ENCODE results near the gene SMIM35.

The SMIM35 gene

GRCh38 chr11:118002541-118003423 lies 84.0 kb downstream of the SMIM35 start:
- DNase-seq (ENCODE audit: low read depth in 3 of 3) = peak; percentile 63 to 85 (median 71)

- peak in 2 of 3 donors; percentile 53 to 64 for DNase-seq (ENCODE audit: low read depth in 3 of 3)
These were observed 84.7 kb downstream of the SMIM35 start for GRCh38 chr11:118002010-118002540.

GRCh38 chr11:118001494-118001971 lies 85.2 kb downstream of the SMIM35 start:
- no peak for DNase-seq (ENCODE audit: low read depth in 3 of 3)

- no peak for DNase-seq (ENCODE audit: low read depth in 3 of 3)
These were observed 85.9 kb downstream of the SMIM35 start for GRCh38 chr11:118000850-118001228.

DNA sequence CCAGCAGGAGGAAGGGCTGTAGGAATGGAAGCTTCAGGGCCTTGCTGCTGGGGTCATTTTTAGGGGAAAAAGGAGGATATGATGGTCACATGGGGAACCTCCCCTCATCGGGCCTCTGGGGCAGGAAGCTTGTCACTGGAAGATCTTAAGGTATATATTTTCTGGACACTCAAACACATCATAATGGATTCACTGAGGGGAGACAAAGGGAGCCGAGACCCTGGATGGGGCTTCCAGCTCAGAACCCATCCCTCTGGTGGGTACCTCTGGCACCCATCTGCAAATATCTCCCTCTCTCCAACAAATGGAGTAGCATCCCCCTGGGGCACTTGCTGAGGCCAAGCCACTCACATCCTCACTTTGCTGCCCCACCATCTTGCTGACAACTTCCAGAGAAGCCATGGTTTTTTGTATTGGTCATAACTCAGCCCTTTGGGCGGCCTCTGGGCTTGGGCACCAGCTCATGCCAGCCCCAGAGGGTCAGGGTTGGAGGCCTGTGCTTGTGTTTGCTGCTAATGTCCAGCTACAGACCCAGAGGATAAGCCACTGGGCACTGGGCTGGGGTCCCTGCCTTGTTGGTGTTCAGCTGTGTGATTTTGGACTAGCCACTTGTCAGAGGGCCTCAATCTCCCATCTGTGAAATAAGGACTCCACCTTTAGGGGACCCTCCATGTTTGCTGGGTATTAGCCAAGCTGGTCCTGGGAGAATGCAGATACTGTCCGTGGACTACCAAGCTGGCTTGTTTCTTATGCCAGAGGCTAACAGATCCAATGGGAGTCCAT lies 86.5 kb downstream of the SMIM35 start:
- DNase-seq (ENCODE audit: low read depth in 3 of 3) = no peak

DNA sequence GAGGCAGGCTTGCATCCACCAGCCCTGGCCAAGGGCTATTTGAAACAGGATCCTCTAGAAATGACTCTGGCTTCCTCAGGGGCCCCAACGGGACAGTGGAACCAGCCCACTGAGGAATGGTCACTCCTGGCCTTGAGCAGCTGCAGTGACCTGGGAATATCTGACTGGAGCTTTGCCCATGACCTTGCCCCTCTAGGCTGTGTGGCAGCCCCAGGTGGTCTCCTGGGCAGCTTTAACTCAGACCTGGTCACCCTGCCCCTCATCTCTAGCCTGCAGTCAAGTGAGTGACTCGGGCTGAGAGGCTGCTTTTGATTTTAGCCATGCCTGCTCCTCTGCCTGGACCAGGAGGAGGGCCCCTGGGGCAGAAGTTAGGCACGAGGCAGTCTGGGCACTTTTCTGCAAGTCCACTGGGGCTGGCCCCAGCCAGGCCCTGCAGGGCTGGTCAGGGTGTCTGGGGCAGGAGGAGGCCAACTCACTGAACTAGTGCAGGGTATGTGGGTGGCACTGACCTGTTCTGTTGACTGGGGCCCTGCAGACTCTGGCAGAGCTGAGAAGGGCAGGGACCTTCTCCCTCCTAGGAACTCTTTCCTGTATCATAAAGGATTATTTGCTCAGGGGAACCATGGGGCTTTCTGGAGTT lies 87.3 kb downstream of the SMIM35 start:
- no peak for DNase-seq (ENCODE audit: low read depth in 3 of 3)

DNA sequence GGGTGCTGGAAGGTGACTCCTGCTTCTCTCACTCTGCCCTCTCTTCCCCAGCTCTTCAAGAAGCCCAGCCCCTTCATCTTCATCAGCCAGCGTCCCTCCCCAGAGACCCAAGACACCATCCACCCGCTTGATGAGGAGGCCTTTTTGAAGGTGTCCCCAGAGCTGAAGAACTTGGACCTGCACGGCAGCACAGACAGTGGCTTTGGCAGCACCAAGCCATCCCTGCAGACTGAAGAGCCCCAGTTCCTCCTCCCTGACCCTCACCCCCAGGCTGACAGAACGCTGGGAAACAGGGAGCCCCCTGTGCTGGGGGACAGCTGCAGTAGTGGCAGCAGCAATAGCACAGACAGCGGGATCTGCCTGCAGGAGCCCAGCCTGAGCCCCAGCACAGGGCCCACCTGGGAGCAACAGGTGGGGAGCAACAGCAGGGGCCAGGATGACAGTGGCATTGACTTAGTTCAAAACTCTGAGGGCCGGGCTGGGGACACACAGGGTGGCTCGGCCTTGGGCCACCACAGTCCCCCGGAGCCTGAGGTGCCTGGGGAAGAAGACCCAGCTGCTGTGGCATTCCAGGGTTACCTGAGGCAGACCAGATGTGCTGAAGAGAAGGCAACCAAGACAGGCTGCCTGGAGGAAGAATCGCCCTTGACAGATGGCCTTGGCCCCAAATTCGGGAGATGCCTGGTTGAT lies 88.0 kb downstream of the SMIM35 start:
- DNase-seq (ENCODE audit: low read depth in 3 of 3) = no peak

DNA sequence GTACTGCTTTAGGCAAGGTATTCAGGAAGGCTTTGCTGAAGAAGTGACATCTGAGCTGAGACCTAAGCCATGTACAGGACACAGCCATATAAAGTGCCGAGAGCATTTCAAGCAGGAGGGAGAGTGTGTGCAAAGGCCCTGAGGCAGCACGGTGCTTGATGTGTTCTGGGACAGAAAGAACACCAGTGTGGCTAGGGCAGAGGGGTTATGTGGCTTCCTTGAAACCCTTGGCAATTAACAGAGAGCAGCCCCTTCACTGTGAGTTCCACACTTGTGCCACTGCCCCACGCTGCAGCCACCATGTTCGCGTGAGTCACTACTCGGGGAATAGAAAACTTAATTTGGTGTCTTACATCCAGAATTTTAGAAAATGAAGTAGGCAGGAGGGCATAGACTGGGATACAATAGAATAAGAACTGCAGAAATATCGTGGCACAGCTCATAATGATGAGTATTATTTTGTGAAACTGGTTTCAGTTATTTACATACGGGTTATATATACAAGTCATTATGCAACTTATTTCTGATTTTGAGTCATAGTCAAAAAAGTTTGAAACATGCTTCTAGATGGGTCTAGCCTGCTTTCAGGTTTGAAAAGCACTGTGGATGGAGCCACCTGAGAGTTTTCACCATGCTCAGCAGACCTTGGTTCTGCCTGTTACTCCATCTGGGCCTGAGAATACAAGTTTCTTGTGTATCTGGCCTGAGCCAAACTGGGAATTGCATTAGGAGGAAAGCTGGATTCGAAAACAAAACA lies 88.8 kb downstream of the SMIM35 start:
- DNase-seq (ENCODE audit: low read depth in 3 of 3) = no peak

DNA sequence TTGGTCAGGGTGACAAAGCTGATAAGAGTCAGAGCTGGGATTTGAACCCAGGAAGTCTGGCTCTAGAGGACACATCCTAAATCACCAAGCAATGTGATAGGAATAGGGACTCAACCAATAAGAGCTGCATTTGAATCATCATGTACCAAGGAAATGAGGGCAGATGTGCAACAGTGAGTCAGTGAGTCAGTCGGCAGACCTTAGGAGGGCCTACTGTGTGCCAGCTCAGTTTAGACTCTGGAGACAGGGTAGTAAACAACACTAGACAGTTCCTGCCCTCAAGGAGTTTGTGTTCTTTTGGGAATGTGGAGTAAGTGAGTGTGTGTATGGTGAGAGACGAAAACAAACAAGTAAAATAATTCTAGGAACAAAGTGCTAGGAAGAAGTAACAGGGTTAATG lies 89.4 kb downstream of the SMIM35 start:
- DNase-seq (ENCODE audit: low read depth in 3 of 3) = no peak

DNA sequence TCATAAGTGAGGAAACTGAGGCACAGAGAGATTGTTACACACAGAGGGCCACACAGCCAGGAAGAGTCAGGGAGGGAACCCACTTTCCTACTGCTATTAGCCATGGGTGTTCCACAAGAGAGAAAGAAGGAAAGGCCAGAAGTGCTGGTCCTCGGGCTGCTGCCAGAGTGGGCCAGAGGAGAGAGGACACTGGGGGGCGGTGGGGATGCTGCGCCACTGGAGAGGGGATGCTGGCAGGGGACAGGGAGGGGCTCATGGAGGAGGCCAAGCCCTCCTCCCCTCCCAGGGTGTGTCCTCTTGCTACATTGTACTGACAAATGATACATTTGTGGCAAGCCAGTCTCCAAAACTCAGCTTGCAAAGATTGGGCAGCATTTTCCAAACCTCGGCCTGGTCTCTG lies 90.7 kb downstream of the SMIM35 start:
- DNase-seq (ENCODE audit: low read depth in 3 of 3) = no peak

GRCh38 chr11:117995472-117995871 lies 91.3 kb downstream of the SMIM35 start:
- no peak for DNase-seq (ENCODE audit: low read depth in 3 of 3)

- no peak for DNase-seq (ENCODE audit: low read depth in 3 of 3)
These were observed 92.6 kb downstream of the SMIM35 start for GRCh38 chr11:117993988-117994745.

- DNase-seq (ENCODE audit: low read depth in 3 of 3) = no peak
These were observed 94.1 kb downstream of the SMIM35 start for GRCh38 chr11:117992620-117993019.

- DNase-seq (ENCODE audit: low read depth in 3 of 3) = no peak
These were observed 94.6 kb downstream of the SMIM35 start for GRCh38 chr11:117992136-117992535.

- no peak for DNase-seq (ENCODE audit: low read depth in 3 of 3)
These were observed 97.2 kb downstream of the SMIM35 start for GRCh38 chr11:117989351-117990102.

DNA sequence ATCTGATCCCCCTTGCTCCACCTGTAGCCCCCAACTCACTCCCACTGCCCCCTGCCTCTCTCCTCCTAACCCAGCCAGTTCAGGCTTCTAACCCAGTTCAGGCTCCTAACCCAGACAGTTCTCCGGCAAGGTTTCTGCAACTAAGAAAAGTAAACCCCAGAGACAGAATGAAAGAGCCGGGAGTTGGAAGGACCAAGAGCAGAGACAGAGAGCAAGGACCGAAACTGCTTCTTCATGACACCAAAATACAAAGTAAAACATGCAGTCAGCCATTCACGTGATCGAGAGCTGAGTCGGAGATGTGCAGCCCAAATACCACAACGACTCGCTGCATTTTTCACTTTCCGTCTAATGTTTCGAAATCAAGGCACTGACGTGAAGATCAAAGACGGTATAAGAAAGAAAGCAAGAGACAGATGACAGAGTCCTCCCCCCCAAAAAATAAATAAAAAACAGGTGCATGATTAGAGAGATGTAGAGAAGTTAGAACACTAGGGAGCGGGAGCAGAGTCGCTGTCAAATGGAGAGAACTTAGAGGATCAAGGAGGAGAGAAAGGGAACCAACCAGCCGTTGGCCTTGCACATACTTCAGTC lies 99.7 kb downstream of the SMIM35 start:
- peak; percentile 49 to 68 (median 55) for DNase-seq (ENCODE audit: low read depth in 3 of 3)

DNA sequence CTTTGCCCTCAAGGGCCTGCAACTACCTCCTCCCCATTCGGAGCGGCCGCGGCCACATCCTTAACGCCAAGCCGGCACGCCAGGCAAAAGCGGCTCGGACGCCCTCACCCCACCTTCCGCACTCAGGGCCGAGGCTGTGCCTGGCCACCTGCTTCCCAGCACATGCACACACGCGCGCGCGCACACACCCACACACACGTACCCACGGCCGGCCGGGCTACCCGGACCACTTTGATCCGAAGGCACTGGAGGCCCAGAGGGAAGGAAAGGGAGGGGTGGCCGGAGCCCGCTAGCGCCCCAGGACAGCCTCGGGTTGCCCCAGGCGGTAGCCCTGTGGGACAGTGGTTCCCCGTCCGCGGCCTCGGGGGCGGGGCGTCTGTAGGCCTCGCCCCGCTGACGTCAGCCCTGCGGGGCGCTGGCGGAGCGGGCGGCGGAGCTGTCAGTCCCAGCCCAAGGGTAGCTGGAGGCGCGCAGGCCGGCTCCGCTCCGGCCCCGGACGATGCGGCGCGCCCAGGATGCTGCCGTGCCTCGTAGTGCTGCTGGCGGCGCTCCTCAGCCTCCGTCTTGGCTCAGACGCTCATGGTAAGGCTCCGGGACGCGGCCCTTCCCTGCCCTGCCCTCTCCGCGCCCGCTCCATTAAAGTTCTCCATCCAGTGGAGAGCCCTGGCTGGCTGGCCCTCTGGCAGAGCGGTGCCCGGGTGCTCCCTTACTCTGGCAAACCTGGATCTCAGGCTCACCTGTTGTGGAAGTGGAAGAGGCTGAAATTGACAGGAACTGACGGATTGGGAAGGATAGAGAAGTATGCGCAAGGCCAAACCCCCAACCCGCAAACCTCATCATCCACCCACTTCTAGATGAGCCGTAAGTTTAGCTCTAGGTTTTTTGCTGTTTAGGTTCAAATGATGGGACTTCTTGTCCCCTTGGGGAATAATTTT lies 100.5 kb downstream of the SMIM35 start, which contains the start of gene IL10RA:
TSS of gene IL10RA (plus strand) at position 442 of the 935 bp plus-strand sequence. CDS start at position 516, 74 bp downstream.
- DNase-seq (ENCODE audit: low read depth in 3 of 3) = peak; percentile 62 to 82 (median 70)

Measured in stimulated activated CD4-positive, alpha-beta T cell treated with anti-CD3 and anti-CD28 coated beads, TNF-alpha, amount 100 ng/mL, for 48 hours (primary cell).